ENCODE results near the gene ZC3H7B.
A peak's percentile ranks its signal among the peaks of the same experiment; 100 is the strongest.
"Not testable (repeated sequence)": the region's sequence is repeated elsewhere in the genome, so short reads cannot be mapped to it uniquely, and the experiment has no call there.

Gene ZC3H7B

GRCh38 chr22:41286639-41287091 is 14.7 kb upstream of the ZC3H7B start:
- DNase-seq (ENCODE audit: low spot score) = peak; percentile 54

- DNase-seq (ENCODE audit: low spot score) = no peak
Measured at GRCh38 chr22:41288245-41288946, 12.9 kb upstream of the ZC3H7B start.

GRCh38 chr22:41289671-41290070 is 11.7 kb upstream of the ZC3H7B start:
- no peak for DNase-seq (ENCODE audit: low spot score)

- no peak for DNase-seq (ENCODE audit: low spot score)
Measured at GRCh38 chr22:41290262-41291221, 10.8 kb upstream of the ZC3H7B start.

GRCh38 chr22:41294816-41295215 is 6.5 kb upstream of the ZC3H7B start:
- not testable (repeated sequence) for DNase-seq (ENCODE audit: low spot score)

GRCh38 chr22:41296826-41297667 is 4.3 kb upstream of the ZC3H7B start:
- no peak for DNase-seq (ENCODE audit: low spot score)

GRCh38 chr22:41300661-41301060 is 664 bp upstream of the ZC3H7B start:
- no peak for DNase-seq (ENCODE audit: low spot score)

GRCh38 chr22:41302021-41302767 is 869 bp downstream of the ZC3H7B start:
- DNase-seq (ENCODE audit: low spot score) = no peak

- DNase-seq (ENCODE audit: low spot score) = no peak
Measured at GRCh38 chr22:41302811-41303210, 1.5 kb downstream of the ZC3H7B start.

- DNase-seq (ENCODE audit: low spot score) = no peak
Measured at GRCh38 chr22:41305646-41306045, 4.3 kb downstream of the ZC3H7B start.

- no peak for DNase-seq (ENCODE audit: low spot score)
Measured at GRCh38 chr22:41308054-41308453, 6.7 kb downstream of the ZC3H7B start.

GRCh38 chr22:41308544-41308947 is 7.2 kb downstream of the ZC3H7B start:
- DNase-seq (ENCODE audit: low spot score) = no peak

- DNase-seq (ENCODE audit: low spot score) = no peak
Measured at GRCh38 chr22:41310336-41310735, 9.0 kb downstream of the ZC3H7B start.

GRCh38 chr22:41311487-41311886 is 10.2 kb downstream of the ZC3H7B start:
- DNase-seq (ENCODE audit: low spot score) = no peak

GRCh38 chr22:41314821-41315220 is 13.5 kb downstream of the ZC3H7B start:
- DNase-seq (ENCODE audit: low spot score) = no peak

- no peak for DNase-seq (ENCODE audit: low spot score)
Measured at GRCh38 chr22:41315586-41315985, 14.3 kb downstream of the ZC3H7B start.

GRCh38 chr22:41320416-41321240 is 19.3 kb downstream of the ZC3H7B start:
- DNase-seq (ENCODE audit: low spot score) = no peak

GRCh38 chr22:41324821-41325528 is 23.6 kb downstream of the ZC3H7B start:
- no peak for DNase-seq (ENCODE audit: low spot score)

GRCh38 chr22:41327124-41327523 is 25.8 kb downstream of the ZC3H7B start:
- DNase-seq (ENCODE audit: low spot score) = peak; percentile 74

- no peak for DNase-seq (ENCODE audit: low spot score)
Measured at GRCh38 chr22:41330169-41330568, 28.8 kb downstream of the ZC3H7B start.

Data from Ammon's horn (tissue), 1 donor.